ENCODE measurements around the gene GPR37L1. TPM values are rescaled to one million over a fixed set of nuclear protein-coding genes. Genes with fewer than 3 reads are reported as not detected.

GPR37L1 gene
- total RNA-seq, 1 donor from 2014 or later: not detected

DNA sequence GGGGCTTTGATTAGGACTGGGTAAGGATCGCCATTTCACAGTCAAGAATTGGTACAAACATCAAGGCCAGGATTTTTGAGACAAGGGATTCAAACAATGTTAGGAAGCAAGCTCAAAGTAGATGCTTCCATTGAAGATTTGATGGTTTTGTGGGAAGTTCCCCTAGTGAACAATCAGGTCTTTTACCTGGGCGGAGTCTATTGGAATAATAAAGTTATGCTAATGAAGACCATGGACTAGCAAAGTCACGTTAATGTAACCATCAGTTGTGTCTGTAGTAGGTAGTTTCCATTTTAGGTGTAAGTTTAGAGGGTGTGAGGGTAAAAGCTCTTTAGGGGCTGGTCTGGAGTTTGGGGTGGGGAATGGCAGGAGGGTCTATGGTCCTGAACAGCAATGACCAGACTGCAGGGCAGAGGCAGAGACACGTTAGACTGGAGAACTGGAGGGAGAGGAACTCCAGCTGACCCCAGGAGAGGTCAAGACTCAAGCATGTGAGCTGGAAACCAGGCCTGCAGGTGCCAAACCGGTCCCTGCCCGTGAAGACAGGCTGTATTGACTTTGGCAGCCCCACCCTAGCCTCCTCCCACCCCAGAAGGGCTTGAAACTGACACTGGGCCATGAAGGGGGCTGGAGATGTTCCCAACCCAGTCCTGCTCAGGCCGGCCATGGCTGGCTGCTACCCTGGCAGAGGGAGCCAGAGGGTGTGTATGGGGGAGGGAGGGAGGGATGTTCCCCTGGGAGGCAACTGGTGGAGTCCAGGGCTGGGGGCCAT lies 36.0 kb upstream of the GPR37L1 start:
- DNase-seq (ENCODE audit: extremely low spot score, unreplicated experiment): no peak
- TF ChIP-seq, protein P1, sequence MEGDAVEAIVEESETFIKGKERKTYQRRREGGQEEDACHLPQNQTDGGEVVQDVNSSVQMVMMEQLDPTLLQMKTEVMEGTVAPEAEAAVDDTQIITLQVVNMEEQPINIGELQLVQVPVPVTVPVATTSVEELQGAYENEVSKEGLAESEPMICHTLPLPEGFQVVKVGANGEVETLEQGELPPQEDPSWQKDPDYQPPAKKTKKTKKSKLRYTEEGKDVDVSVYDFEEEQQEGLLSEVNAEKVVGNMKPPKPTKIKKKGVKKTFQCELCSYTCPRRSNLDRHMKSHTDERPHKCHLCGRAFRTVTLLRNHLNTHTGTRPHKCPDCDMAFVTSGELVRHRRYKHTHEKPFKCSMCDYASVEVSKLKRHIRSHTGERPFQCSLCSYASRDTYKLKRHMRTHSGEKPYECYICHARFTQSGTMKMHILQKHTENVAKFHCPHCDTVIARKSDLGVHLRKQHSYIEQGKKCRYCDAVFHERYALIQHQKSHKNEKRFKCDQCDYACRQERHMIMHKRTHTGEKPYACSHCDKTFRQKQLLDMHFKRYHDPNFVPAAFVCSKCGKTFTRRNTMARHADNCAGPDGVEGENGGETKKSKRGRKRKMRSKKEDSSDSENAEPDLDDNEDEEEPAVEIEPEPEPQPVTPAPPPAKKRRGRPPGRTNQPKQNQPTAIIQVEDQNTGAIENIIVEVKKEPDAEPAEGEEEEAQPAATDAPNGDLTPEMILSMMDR (IDR thresholded peaks at IDR 0.05): no peak
- peaks cover 12% of the 10 kb centered on the region for H3K27me3 Mint-ChIP-seq (ENCODE audit: unreplicated experiment)
- peaks cover 8% of the 10 kb centered on the region for H3K4me1 Mint-ChIP-seq (ENCODE audit: unreplicated experiment)
- no peaks in the 10 kb centered on the region for H3K9me3 Mint-ChIP-seq (ENCODE audit: unreplicated experiment)
- no peak overlapping the region for H3K4me3 Mint-ChIP-seq (ENCODE audit: unreplicated experiment)
- H3K36me3 Mint-ChIP-seq (ENCODE audit: unreplicated experiment): no peaks in the 10 kb centered on the region
- no peak overlapping the region for H3K27ac Mint-ChIP-seq (ENCODE audit: unreplicated experiment)

DNA sequence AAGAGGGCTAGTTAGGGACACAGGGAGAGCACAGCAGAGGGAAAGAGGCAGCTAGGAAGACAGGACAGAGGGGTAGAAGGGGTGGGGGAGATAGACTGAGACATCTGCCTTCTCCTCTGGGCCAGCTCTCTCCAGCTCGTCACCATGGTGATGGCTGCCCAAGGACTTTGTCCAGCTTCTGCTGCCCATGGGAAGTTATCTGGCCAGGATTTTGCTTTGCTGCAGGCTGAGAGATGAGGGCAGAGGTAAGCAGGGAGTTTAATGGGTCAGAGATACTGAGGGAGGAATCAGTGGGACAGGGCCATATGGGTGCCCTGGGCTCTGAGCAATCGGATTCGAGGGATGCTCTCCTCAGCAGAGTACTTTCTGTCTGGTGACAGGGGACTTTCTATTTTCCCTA lies 34.5 kb upstream of the GPR37L1 start:
- DNase-seq (ENCODE audit: extremely low spot score, unreplicated experiment): no peak
- no peak overlapping the region for H3K27ac Mint-ChIP-seq (ENCODE audit: unreplicated experiment)
- H3K27me3 Mint-ChIP-seq (ENCODE audit: unreplicated experiment): peaks cover 21% of the 10 kb centered on the region
- H3K9me3 Mint-ChIP-seq (ENCODE audit: unreplicated experiment): no peaks in the 10 kb centered on the region
- TF ChIP-seq, protein P1 (IDR thresholded peaks at IDR 0.05): no peak
- H3K4me3 Mint-ChIP-seq (ENCODE audit: unreplicated experiment): no peak overlapping the region
- peaks cover 8% of the 10 kb centered on the region for H3K4me1 Mint-ChIP-seq (ENCODE audit: unreplicated experiment)
- H3K36me3 Mint-ChIP-seq (ENCODE audit: unreplicated experiment): no peaks in the 10 kb centered on the region

DNA sequence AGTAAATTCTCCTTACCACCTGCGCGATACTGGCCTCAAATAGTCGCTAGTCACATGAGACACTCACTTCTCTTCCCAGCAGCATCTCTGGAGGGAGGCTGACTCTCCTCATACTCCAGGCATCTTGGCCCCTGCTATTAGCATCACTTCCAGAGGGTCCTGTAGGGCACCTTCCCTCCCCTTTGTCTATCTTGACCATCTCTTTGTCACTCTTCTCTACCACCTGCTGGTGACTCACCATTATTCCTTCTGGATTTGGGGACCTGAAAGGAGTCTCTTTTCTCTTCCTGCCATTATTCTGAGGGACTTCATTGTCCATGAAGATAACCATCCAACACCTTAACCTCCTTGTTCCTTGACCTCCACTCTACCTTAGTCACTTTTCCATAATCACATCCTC lies 31.7 kb upstream of the GPR37L1 start:
- TF ChIP-seq, protein P1 (IDR thresholded peaks at IDR 0.05): no peak
- peaks cover 5% of the 10 kb centered on the region for H3K4me1 Mint-ChIP-seq (ENCODE audit: unreplicated experiment)
- no peak for DNase-seq (ENCODE audit: extremely low spot score, unreplicated experiment)
- peaks cover 21% of the 10 kb centered on the region for H3K27me3 Mint-ChIP-seq (ENCODE audit: unreplicated experiment)
- no peak overlapping the region for H3K27ac Mint-ChIP-seq (ENCODE audit: unreplicated experiment)
- H3K4me3 Mint-ChIP-seq (ENCODE audit: unreplicated experiment): no peak overlapping the region
- no peaks in the 10 kb centered on the region for H3K36me3 Mint-ChIP-seq (ENCODE audit: unreplicated experiment)
- H3K9me3 Mint-ChIP-seq (ENCODE audit: unreplicated experiment): no peaks in the 10 kb centered on the region

DNA sequence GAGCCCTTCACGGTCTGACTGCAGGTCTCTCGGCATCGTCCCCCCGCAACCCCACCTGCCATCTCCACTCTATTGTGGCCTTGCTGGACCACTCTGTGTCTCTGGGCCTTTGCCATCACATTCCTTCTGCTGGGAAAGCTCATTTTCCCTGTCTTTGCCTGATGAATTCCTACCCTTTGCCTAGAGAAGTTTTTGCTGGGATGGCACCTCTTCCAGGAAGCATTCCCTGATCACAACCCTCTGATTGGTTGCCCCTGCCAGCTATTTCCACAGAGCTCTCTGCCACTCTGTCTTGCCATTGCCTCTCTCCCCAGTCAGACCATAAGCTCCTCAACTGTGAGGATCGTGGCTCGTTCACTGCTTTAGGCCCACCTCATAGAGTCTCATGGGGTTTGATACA lies 28.9 kb upstream of the GPR37L1 start:
- Mint-ChIP-seq H3K4me3 (ENCODE audit: unreplicated experiment) (no peak overlapping the region), H3K36me3 (ENCODE audit: unreplicated experiment) (no peaks in the 10 kb centered on the region), H3K27me3 (ENCODE audit: unreplicated experiment) (peaks cover 18% of the 10 kb centered on the region), H3K27ac (ENCODE audit: unreplicated experiment) (no peak overlapping the region), H3K4me1 (ENCODE audit: unreplicated experiment) (no peaks in the 10 kb centered on the region), H3K9me3 (ENCODE audit: unreplicated experiment) (no peaks in the 10 kb centered on the region)
- TF ChIP-seq, protein P1 (IDR thresholded peaks at IDR 0.05): no peak
- no peak for DNase-seq (ENCODE audit: extremely low spot score, unreplicated experiment)

DNA sequence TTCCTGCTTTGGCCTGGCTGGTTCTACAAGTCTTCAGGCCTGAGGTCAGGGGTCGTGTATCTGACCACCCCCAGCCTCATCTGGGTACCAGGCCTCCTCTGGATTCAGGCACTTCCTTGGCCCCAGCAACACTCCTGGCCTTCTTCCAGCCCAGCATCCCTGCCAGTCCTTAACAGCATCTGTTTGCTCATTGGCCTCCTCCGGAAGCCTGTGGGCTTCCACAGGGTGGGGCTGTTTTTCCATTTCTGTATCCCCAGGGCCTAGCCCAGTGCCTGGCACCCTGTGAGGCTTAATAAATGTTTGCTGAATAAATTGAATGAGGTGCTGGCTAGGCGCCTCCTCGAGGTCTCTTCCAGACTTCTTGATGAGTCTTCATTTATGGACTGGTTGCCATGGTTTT lies 21.5 kb upstream of the GPR37L1 start:
- H3K4me3 Mint-ChIP-seq (ENCODE audit: unreplicated experiment): no peak overlapping the region
- H3K36me3 Mint-ChIP-seq (ENCODE audit: unreplicated experiment): no peaks in the 10 kb centered on the region
- DNase-seq (ENCODE audit: extremely low spot score, unreplicated experiment): no peak
- no peaks in the 10 kb centered on the region for H3K27me3 Mint-ChIP-seq (ENCODE audit: unreplicated experiment)
- TF ChIP-seq, protein P1 (IDR thresholded peaks at IDR 0.05): no peak
- H3K27ac Mint-ChIP-seq (ENCODE audit: unreplicated experiment): no peak overlapping the region
- H3K9me3 Mint-ChIP-seq (ENCODE audit: unreplicated experiment): no peaks in the 10 kb centered on the region
- peaks cover 21% of the 10 kb centered on the region for H3K4me1 Mint-ChIP-seq (ENCODE audit: unreplicated experiment)

Measured in osteocyte (in vitro differentiated cells).